Astrocyte (in vitro differentiated cells and primary cell): ENCODE results near the gene FOSL2.

Experiments used
- EZH2 ChIP-seq: IDR thresholded peaks from 2 replicates; pipeline ENCODE4 v1.6.1; 2012; ENCODE audit warnings: mild to moderate bottlenecking, low read length, inconsistent platforms; ENCODE audit not compliant: insufficient read depth
- TF ChIP-seq, protein P1 (sequence below): IDR thresholded peaks from 2 replicates; pipeline ENCODE4 v1.5.1; 2011; ENCODE audit warnings: low read depth, mild to moderate bottlenecking, inconsistent platforms, low read length, moderate library complexity; ENCODE audit not compliant: insufficient read depth

DNA sequence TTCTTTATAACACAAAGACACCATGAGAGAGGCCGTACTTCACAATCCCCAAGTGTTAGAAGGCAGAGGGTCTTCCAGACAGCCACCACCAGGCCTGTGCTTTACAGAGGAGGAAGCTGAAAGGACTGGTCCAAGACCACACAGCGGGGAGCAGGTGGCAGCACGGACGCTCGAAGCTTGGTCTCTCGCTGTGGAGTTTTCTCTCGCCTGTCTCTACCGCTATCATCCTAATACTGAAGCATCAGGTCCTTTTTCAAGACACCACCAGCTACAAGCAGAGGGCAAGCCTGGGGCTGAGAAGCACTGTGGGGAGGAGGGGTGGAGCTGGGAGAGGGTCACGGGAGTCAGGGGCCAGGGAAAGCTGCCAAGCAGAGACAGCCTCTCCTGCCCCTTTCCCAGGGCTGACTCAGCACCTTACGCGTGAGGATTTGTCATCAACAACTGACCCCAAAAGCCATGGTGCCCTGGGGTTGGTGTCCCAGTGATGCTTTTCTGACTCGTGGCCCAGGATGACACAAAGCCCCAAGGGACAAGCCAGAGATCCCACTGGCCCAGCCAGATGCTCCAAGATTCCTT is 31.9 kb upstream of the FOSL2 start:
- TF ChIP-seq, protein P1, sequence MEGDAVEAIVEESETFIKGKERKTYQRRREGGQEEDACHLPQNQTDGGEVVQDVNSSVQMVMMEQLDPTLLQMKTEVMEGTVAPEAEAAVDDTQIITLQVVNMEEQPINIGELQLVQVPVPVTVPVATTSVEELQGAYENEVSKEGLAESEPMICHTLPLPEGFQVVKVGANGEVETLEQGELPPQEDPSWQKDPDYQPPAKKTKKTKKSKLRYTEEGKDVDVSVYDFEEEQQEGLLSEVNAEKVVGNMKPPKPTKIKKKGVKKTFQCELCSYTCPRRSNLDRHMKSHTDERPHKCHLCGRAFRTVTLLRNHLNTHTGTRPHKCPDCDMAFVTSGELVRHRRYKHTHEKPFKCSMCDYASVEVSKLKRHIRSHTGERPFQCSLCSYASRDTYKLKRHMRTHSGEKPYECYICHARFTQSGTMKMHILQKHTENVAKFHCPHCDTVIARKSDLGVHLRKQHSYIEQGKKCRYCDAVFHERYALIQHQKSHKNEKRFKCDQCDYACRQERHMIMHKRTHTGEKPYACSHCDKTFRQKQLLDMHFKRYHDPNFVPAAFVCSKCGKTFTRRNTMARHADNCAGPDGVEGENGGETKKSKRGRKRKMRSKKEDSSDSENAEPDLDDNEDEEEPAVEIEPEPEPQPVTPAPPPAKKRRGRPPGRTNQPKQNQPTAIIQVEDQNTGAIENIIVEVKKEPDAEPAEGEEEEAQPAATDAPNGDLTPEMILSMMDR, result no peak
- no peak for TF ChIP-seq EZH2
